Epithelial cell of esophagus (primary cell): Measurements from ENCODE around the gene CCDC71L.

ENCODE experiments used
- DNase-seq: peaks from one replicate; pipeline ENCODE4 v3.0.0; 2010; ENCODE audit warnings: low read depth
- H3K4me3 ChIP-seq: 2 replicates; pipeline ENCODE4 v1.5.1; 2011; ENCODE audit warnings: mild to moderate bottlenecking, low read length, control low read depth
- TF ChIP-seq, protein P1 (sequence below): IDR thresholded peaks from 2 replicates; pipeline ENCODE4 v1.5.1; 2011; ENCODE audit warnings: low read depth, mild to moderate bottlenecking, low read length, control low read depth, inconsistent platforms; ENCODE audit not compliant: insufficient read depth; ENCODE audit errors: missing control alignments

The CCDC71L gene

DNA sequence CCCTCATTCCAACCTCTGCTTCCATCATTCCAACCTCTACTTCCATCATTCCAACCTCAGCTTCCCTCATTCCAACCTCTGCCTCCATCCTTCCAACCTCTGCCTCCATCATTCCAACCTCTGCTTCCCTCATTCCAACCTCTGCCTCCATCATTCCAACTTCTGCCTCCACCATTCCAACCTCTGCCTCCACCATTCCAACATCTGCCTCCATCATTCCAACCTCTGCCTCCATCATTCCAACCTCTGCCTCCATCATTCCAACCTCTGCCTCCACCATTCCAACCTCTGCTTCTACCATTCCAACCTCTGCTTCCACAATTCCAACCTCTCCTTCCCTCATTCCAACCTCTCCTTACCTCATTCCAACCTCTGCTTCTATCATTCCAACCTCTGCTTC is 30.3 kb downstream of the CCDC71L start:
- no peak for DNase-seq
- TF ChIP-seq, protein P1, sequence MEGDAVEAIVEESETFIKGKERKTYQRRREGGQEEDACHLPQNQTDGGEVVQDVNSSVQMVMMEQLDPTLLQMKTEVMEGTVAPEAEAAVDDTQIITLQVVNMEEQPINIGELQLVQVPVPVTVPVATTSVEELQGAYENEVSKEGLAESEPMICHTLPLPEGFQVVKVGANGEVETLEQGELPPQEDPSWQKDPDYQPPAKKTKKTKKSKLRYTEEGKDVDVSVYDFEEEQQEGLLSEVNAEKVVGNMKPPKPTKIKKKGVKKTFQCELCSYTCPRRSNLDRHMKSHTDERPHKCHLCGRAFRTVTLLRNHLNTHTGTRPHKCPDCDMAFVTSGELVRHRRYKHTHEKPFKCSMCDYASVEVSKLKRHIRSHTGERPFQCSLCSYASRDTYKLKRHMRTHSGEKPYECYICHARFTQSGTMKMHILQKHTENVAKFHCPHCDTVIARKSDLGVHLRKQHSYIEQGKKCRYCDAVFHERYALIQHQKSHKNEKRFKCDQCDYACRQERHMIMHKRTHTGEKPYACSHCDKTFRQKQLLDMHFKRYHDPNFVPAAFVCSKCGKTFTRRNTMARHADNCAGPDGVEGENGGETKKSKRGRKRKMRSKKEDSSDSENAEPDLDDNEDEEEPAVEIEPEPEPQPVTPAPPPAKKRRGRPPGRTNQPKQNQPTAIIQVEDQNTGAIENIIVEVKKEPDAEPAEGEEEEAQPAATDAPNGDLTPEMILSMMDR = no peak
- no peak overlapping the region for H3K4me3 ChIP-seq

DNA sequence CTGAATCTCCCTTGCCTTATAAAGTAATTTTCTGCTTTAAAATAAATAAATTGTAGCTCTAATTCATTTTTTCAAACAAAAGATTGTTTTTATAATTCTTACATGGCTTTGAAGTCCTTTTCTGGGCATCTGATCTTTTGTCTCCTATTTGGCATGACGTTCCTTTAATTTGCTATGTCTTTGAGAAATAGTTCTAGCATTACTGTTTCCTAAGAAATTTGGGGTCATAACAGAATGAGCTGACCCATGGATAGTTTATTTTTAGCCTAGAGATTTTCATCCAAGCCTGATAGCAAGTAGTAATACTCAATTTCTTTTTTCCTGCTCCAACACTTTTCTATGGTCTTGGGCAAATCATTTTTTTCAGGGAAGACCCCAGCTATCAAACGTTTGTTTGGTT is 31.4 kb downstream of the CCDC71L start:
- H3K4me3 ChIP-seq = no peak overlapping the region
- TF ChIP-seq, protein P1 = no peak
- no peak for DNase-seq

DNA sequence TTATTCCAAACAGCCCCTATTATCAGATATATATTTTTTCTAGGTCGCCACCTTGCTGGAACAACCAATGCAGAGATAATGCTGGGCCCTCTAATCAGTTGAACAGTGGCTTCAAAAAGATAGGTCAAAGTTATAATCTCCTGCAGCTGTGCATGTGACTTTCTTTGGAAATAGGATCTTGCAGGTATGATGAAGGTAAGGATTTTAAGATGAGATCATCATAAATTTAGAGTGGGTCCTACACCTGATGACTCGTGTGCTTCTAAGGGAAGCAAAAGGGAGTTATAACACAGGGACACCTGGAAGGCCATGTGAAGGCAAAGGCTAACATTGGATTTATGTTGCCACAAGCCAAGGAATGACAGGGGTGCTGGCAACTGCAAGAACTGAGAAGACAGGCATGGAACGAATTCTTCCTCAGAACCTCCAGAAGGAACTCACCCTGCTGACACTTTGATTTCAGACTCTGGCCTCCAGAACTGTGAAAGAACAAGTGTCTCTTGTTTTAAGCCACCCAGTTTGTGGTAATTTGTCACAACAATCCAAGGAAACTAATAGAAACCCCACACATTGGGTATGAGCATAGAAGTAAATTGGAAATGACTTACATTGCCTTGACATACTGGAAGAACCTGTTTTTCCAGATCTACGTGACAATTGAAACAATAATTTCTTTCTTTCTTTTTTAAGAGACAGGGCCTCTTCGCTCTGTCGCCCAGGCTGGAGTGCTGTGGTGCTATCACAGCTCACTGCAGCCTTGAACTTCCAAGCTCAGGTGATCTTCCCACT is 34.4 kb downstream of the CCDC71L start:
- TF ChIP-seq, protein P1 = no peak
- DNase-seq = peak; percentile 85
- H3K4me3 ChIP-seq = no peak overlapping the region

DNA sequence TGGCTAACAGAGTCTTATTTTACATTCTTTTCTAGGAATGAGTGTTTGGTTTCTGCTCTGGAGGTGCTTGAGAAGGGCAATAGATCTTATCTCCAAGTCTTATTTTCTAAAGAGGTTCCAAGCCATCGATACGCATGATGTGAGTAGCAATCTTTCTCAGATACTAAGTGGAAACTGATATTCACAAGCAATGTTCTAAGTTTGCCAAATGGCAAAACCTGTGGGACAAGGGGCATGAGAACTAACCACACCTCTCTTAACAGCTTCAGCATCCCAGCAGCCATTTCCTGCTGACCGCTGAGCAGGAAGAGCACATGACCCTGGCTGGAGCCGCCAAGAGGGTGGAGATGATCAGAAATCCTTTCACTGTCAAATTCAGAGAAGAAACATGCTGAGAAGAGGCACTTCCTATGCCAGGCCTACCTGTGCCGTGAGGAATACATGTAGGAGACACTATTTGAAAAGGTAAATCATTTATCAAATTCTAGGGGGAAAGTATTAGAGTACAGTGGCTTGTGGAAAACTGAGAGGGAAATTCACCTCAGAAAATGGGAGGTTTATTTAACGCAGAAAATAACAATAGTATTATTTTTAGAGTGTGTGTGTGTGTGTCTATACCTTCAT is 35.2 kb downstream of the CCDC71L start:
- TF ChIP-seq, protein P1 = no peak
- DNase-seq = no peak

DNA sequence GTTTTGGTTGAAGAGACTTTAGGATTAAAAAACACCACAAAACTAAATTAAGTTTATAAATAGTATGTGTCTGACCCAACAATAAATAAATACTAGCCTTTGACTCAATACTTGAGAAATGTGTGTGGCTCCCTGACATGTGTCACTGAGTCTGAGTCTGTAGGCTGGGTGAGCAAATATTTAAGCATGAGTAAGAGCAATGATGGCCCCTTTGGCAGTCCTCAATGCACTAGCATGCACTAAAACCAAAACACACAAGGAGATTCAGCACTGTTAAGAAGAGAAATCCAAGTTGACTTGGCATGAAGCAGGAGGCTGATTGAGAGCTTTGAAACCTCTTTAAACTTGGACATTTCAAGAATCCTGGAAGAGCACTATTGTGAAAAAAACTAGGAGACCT is 37.1 kb downstream of the CCDC71L start:
- DNase-seq = peak; percentile 92
- TF ChIP-seq, protein P1 = no peak
- no peak overlapping the region for H3K4me3 ChIP-seq

More for the DNA sequence above, 35.2 kb downstream of the CCDC71L start:
- H3K4me3 ChIP-seq = no peak overlapping the region

DNA sequence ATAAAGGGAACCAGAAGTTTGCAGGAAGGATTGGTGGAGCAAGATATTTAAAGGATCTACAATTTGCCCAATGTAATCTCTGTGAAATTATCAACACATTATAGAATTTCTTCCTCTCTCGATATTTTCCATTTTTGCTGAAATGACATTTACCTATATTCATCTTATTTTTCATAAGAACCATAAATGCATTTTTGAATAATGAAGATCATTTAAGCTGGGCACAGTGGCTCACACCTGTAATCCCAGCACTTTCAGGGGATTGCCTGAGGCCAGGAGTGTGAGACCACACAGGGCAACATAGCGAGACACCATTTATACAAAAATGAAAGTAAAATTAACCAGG is 37.7 kb downstream of the CCDC71L start:
- TF ChIP-seq, protein P1 = no peak
- no peak for DNase-seq
- H3K4me3 ChIP-seq = no peak overlapping the region
